HepG2 (cell line): Measurements from ENCODE around the gene FLVCR1. TPM values are rescaled to one million over a fixed set of nuclear protein-coding genes. Genes with fewer than 3 reads are reported as not detected.
A peak's percentile ranks its signal among the peaks of the same experiment; 100 is the strongest.

ENCODE experiments used
- ATAC-seq: fragments of 200-7000 bp; cut with Tn5 transposase; 3 replicates; pipeline ENCODE4 v1.9.1; 2020; ENCODE audit warnings: mild to moderate bottlenecking, moderate library complexity
- BruUV-seq: library from RNA; stranded (reverse); fragments of 400-500 nt; replicated peaks from 2 replicates; lab custom pipeline; 2021; lab: Mats Ljungman, UMichigan
- CTCF ChIA-PET: fragments of 300-600 bp; formaldehyde crosslinking; extraction: SDS; loops from one replicate; lab custom pipeline; 2021; ENCODE audit warnings: low total read pairs, inconsistent platforms, low intra/inter-chr PET ratio; lab: Yijun Ruan, JAX
- POLR2A ChIA-PET: fragments of 350-600 bp; sonication (Branson Sonifier 250); formaldehyde crosslinking; loops from one replicate; lab custom pipeline; 2020; ENCODE audit warnings: antibody characterized with exemption, inconsistent platforms; lab: Yijun Ruan, JAX
- DNase-seq: peaks from one replicate; pipeline ENCODE4 v3.0.0-alpha.2; 2015; ENCODE audit warnings: low spot score
- FAIRE-seq: peaks from 3 replicates; lab custom pipeline; 2011; peaks lifted over from hg19 to GRCh38; lab: Jason Lieb, UNC
- H2AFZ ChIP-seq: one replicate; pipeline ENCODE4 v1.6.1; 2011; ENCODE audit warnings: low read length, inconsistent platforms
- H3K27ac ChIP-seq: fragments of 300-600 bp; 3 replicates; pipeline ENCODE4 v1.8.0; 2011; ENCODE audit warnings: mixed run types, mild to moderate bottlenecking, mixed read lengths, low read length, inconsistent platforms; ENCODE audit not compliant: insufficient read depth; ENCODE audit errors: extremely low read length
- H3K27me3 ChIP-seq, 2 experiments: fragments of 200-600 bp in 1 of 2; 2 replicates in 1 of 2; 3 replicates in 1 of 2; pipeline versions ENCODE4 v1.6.0 to v1.8.0; 2011; ENCODE audit warnings: low read length in 2 of 2, mild to moderate bottlenecking in 2 of 2, moderate library complexity in 2 of 2, inconsistent platforms in 1 of 2; ENCODE audit not compliant: insufficient read depth in 2 of 2, control insufficient read depth in 1 of 2
- H3K36me3 ChIP-seq, 2 experiments: fragments of 200-600 bp in 1 of 2; replicated peaks in 1 of 2; 2 replicates in 1 of 2; 3 replicates in 1 of 2; pipeline versions ENCODE4 v1.5.1 to v1.8.0; 2011; ENCODE audit warnings: low read length in 2 of 2, inconsistent platforms in 1 of 2; ENCODE audit not compliant: insufficient read depth in 2 of 2, control insufficient read depth in 1 of 2
- H3K4me1 ChIP-seq: 2 replicates; pipeline ENCODE4 v1.5.1; 2012; ENCODE audit warnings: low read length, inconsistent platforms; ENCODE audit not compliant: insufficient read depth
- H3K4me2 ChIP-seq: 2 replicates; pipeline ENCODE4 v1.6.0; 2011; ENCODE audit warnings: low read depth, low read length, inconsistent platforms
- H3K4me3 ChIP-seq, 3 experiments: fragments of 200-600 bp in 1 of 3; sonication (generic), shearing (Covaris generic) in 1 of 3; replicated peaks in 1 of 3; 2 replicates each; pipeline ENCODE4 v1.5.1; 2011 to 2016; ENCODE audit warnings: low read length in 3 of 3, inconsistent platforms in 2 of 3, low read depth in 2 of 3, mild to moderate bottlenecking in 2 of 3, control low read depth in 1 of 3, mixed read lengths in 1 of 3; ENCODE audit not compliant: insufficient read depth in 1 of 3
- H3K79me2 ChIP-seq: one replicate; pipeline ENCODE4 v1.6.1; 2011; ENCODE audit warnings: low read length, inconsistent platforms; ENCODE audit not compliant: insufficient read depth
- H3K9ac ChIP-seq: 2 replicates; pipeline ENCODE4 v1.6.0; 2011; ENCODE audit warnings: mild to moderate bottlenecking, low read depth, low read length, inconsistent platforms; ENCODE audit not compliant: insufficient read depth
- H3K9me3 ChIP-seq: 2 replicates; pipeline ENCODE4 v1.5.1; 2012; ENCODE audit warnings: mild to moderate bottlenecking, low read length
- H4K20me1 ChIP-seq: 2 replicates; pipeline ENCODE4 v1.6.0; 2011; ENCODE audit warnings: inconsistent platforms, mild to moderate bottlenecking, low read length, moderate library complexity; ENCODE audit not compliant: insufficient read depth
- BATF2 ChIP-seq: sonication (generic); formaldehyde crosslinking; IDR thresholded peaks from 2 replicates; pipeline ENCODE4 v1.8.0; 2022; ENCODE audit warnings: mild to moderate bottlenecking, missing genetic modification reagents, moderate library complexity
- HNRNPLL ChIP-seq: fragments of 200-400 bp; formaldehyde crosslinking; IDR thresholded peaks from 2 replicates; pipeline ENCODE4 v1.6.1; 2017; ENCODE audit warnings: mild to moderate bottlenecking, low read depth, low read length; ENCODE audit not compliant: poor library complexity, severe bottlenecking
- HOMEZ ChIP-seq: IDR thresholded peaks from 2 replicates; pipeline ENCODE4 v1.6.1; 2016; ENCODE audit warnings: low read depth
- REL ChIP-seq: sonication (generic); formaldehyde crosslinking; conservative IDR thresholded peaks from 2 replicates; pipeline ENCODE4 v1.8.0; 2022; ENCODE audit warnings: mild to moderate bottlenecking, missing genetic modification reagents, moderate library complexity
- ZNF274 ChIP-seq: sonication (generic); formaldehyde crosslinking; IDR thresholded peaks from 2 replicates; pipeline ENCODE4 v1.5.1; 2020; ENCODE audit warnings: mild to moderate bottlenecking, missing genetic modification reagents
- ZNF7 ChIP-seq: IDR thresholded peaks from 2 replicates; pipeline ENCODE4 v1.6.1; 2016; ENCODE audit warnings: missing biosample characterization, missing genetic modification reagents
- ZNF782 ChIP-seq: sonication (generic); formaldehyde crosslinking; IDR thresholded peaks from 2 replicates; pipeline ENCODE4 v1.4.0; 2020; ENCODE audit warnings: missing genetic modification reagents, mild to moderate bottlenecking, borderline replicate concordance
- WGBS: methylation state at CpG from one replicate; pipeline ENCODE4 v1.1.6; 2017; ENCODE audit warnings: low lambda C conversion rate; 5-methylcytosine and 5-hydroxymethylcytosine counted together
- in situ Hi-C: cut with HindIII; loops from 2 replicates; pipeline ENCODE4 v1.10.0; 2017; ENCODE audit warnings: low pct_unique_long_range_greater_than_20kb; ENCODE audit not compliant: extremely low pct_ligation_motif_present
- intact Hi-C: fragments of 100-400 bp; cut with micrococcal nuclease; formaldehyde crosslinking; loops from one replicate; pipeline ENCODE4 v1.10.0; 2022; ENCODE audit not compliant: unreplicated experiment
- polyA plus RNA-seq, 8 experiments: library from polyadenylated mRNA; depleted of rRNA in 3 of 8; stranded (reverse) in 7 of 8; unstranded in 1 of 8; fragments of >200 nt; fragmentation: Illumina TruSeq in 4 of 8; extraction: Trizol in 4 of 8; gene quantifications; 2 replicates each; pipeline versions ENCODE4 v1.2.1 to v1.2.3, GENCODE V29; 2011 to 2016; ENCODE audit warnings: low read depth in 4 of 8, missing spikeins in 1 of 8, mixed read lengths in 1 of 8; ENCODE audit not compliant: insufficient read depth in 1 of 8
- total RNA-seq, 5 experiments: library from RNA; depleted of rRNA; stranded (reverse); fragments of >200 nt; fragmentation: Illumina TruSeq; extraction: Trizol; gene quantifications; 2 replicates each; pipeline ENCODE4 v1.2.3, GENCODE V29; 2016; ENCODE audit warnings: low read depth in 1 of 5
- TF ChIP-seq, protein P1 (sequence below): sonication (generic); formaldehyde crosslinking; IDR thresholded peaks from 2 replicates; pipeline ENCODE4 v1.4.0; 2020; ENCODE audit warnings: missing genetic modification reagents, mild to moderate bottlenecking, borderline replicate concordance

FLVCR1 gene
- total and polyA plus RNA-seq, 2 of the 13 experiments (the other 11 are each of a cell fraction or from before 2014, with no cell fraction given): 14.8 to 39.8 TPM

- intact Hi-C loops: no loop called here
- Histone ChIP-seq H3K27me3 (no peaks in the 10 kb centered on the region), H3K27ac (no peak within 1 kb of the TSS), H4K20me1 (no peaks in the 10 kb centered on the region), H3K4me2 (no peak within 1 kb of the TSS), H3K4me3 (no peak within 1 kb of the TSS), H3K9ac (no peak within 1 kb of the TSS), H3K36me3 (no peaks in the 10 kb centered on the region), H2AFZ (no peak within 1 kb of the TSS), H3K79me2 (no peaks in the 10 kb centered on the region), H3K4me1 (peaks cover 18% of the 10 kb centered on the region), H3K9me3 (no peaks in the 10 kb centered on the region; the same call in 1 of the 2 replicates)
- DNase-seq: peak; percentile 32
- no peak for FAIRE-seq
- BruUV-seq: no TSS peak
- in situ Hi-C loops: no loop called here
- POLR2A ChIA-PET: interaction anchor here (0.9 to 2.0 kb wide), 2 partner anchors 10 to 20 kb away, joined by 3 to 10 read pairs; partner anchors contain the start of gene FLVCR1
- WGBS: 33% methylated on average over 4 of the region's 4 CpGs
- TF ChIP-seq, protein P1, sequence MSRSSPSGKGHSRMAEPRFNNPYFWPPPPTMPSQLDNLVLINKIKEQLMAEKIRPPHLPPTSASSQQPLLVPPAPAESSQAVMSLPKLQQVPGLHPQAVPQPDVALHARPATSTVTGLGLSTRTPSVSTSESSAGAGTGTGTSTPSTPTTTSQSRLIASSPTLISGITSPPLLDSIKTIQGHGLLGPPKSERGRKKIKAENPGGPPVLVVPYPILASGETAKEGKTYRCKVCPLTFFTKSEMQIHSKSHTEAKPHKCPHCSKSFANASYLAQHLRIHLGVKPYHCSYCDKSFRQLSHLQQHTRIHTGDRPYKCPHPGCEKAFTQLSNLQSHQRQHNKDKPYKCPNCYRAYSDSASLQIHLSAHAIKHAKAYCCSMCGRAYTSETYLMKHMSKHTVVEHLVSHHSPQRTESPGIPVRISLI (CRISPR knock-in tag): peak; percentile 55; the same call in 1 of the 2 replicates
- no peak for TF ChIP-seq ZNF7 (CRISPR knock-in tag)
- TF ChIP-seq HNRNPLL: no peak
- CTCF ChIA-PET: no interaction called here
- peak; percentile 48 for ATAC-seq
Measured at GRCh38 chr1:212847549-212847948, 10.5 kb upstream of the FLVCR1 start, which contains the start of gene SPATA45. Gene SPATA45, minus strand, starts transcription at chr1:212847649. Its CDS starts 11,500 bp downstream, at chr1:212836149.

DNA sequence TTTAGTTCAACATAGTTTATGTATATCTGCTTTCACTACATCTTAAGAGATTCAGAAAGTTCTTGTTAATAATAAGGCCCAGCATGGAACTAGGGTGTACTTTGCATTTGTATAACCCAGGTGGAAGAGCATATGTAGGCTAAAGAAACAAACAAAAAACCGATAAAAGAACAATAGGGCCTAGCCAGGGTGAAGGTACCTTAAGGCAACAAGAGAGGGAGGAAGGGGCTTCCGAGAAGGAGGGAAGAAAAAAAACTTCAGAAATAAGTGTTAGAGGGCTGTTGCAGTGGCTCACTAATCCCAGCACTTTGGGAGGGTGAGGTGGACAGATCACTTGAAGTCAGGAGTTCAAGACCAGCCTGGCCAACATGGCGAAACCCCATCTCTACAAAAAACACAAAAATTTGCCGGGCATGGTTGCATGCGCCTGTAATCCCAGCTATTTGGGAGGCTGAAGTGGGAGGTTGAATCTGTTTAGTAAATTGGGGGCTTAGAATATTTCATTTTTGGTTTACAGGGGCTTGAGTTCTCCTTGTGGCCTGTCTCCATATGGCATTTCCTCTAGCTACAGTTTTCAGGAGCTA, 5.9 kb upstream of the FLVCR1 start:
- POLR2A ChIA-PET: no interaction called here
- H3K27ac ChIP-seq: no peak overlapping the region
- intact Hi-C loops: no loop called here
- TF ChIP-seq REL (CRISPR knock-in tag): no peak
- TF ChIP-seq ZNF274: no peak
- TF ChIP-seq HOMEZ: no peak
- no peak for TF ChIP-seq BATF2 (CRISPR knock-in tag)
- no peak for TF ChIP-seq ZNF782

More for the DNA sequence above, 5.9 kb upstream of the FLVCR1 start:
- 97% methylated on average over 5 of the region's 5 CpGs for WGBS
- no peak overlapping the region for H3K9ac ChIP-seq
- in situ Hi-C loops: no loop called here
- no peaks in the 10 kb centered on the region for H3K9me3 ChIP-seq
- no peaks in the 10 kb centered on the region for H3K27me3 ChIP-seq
- H3K4me3 ChIP-seq: no peak overlapping the region
- no peaks in the 10 kb centered on the region for H4K20me1 ChIP-seq
- CTCF ChIA-PET: no interaction called here
- H3K79me2 ChIP-seq: peaks cover 8% of the 10 kb centered on the region
- FAIRE-seq (no peak), DNase-seq (no peak), ATAC-seq (no peak)
- no peak overlapping the region for H2AFZ ChIP-seq
- no peak overlapping the region for H3K4me2 ChIP-seq
- H3K4me1 ChIP-seq: peaks cover 46% of the 10 kb centered on the region
- no TSS peak for BruUV-seq
- no peaks in the 10 kb centered on the region for H3K36me3 ChIP-seq
